Large intestine (tissue), 3 donors: ENCODE measurements around the gene ASS1. TPM values are rescaled to one million over a fixed set of nuclear protein-coding genes. Genes with fewer than 3 reads are reported as not detected.

ENCODE experiments used
- DNase-seq, 2 donors: peaks; one replicate each; pipeline versions ENCODE4 v3.0.0 to v3.0.0-alpha.2; 2013
- H3K27ac ChIP-seq: one replicate; pipeline ENCODE4 v1.5.1; 2013; ENCODE audit warnings: low read length
- H3K27me3 ChIP-seq: 2 replicates; pipeline ENCODE4 v1.6.1; 2013; ENCODE audit warnings: low read length; ENCODE audit not compliant: control insufficient read depth, insufficient read depth
- H3K36me3 ChIP-seq: 2 replicates; pipeline ENCODE4 v1.6.1; 2013; ENCODE audit warnings: low read length; ENCODE audit not compliant: control insufficient read depth, insufficient read depth
- H3K4me1 ChIP-seq: one replicate; pipeline ENCODE4 v1.6.1; 2013; ENCODE audit warnings: low read length; ENCODE audit not compliant: control insufficient read depth, insufficient read depth
- H3K4me3 ChIP-seq: one replicate; pipeline ENCODE4 v1.5.1; 2013; ENCODE audit warnings: low read length
- H3K9me3 ChIP-seq: one replicate; pipeline ENCODE4 v1.6.1; 2013; ENCODE audit warnings: mild to moderate bottlenecking, low read depth, low read length, moderate library complexity; ENCODE audit not compliant: control insufficient read depth
- WGBS: methylation state at CpG from one replicate; pipeline ENCODE4 v1.1.5; 2013; ENCODE audit warnings: low lambda C conversion rate; ENCODE audit not compliant: insufficient coverage; 5-methylcytosine and 5-hydroxymethylcytosine counted together
- polyA plus RNA-seq: library from polyadenylated mRNA; unstranded; fragments of 120-200 nt; gene quantifications from one replicate; pipeline ENCODE4 v1.2.1, GENCODE V29; 2013

ASS1 gene
- polyA plus RNA-seq, 1 donor: 704 TPM

DNA sequence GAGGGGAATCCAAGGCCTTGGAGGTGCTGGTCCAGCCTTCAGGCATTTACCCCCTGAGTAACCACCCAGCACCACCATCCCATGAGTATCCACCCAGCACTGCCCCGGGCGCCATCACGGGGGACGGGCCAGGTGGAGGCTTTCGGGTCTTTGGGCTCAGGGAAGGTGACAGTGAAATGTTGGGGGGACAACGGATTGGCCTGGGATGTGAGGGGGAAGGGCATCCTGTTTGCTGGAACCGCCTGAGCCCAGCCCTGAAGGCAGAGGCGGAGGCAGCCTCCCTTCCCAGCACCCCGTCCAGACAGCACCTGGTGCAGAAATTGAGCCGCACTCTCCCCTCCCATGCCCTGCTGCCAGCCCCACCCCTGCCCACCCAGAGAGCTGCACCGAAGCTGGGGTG, 17.0 kb downstream of the ASS1 start:
- DNase-seq: no peak
- peaks cover 78% of the 10 kb centered on the region for H3K36me3 ChIP-seq
- no peak overlapping the region for H3K4me3 ChIP-seq
- H3K27ac ChIP-seq: no peak overlapping the region
- H3K9me3 ChIP-seq: no peaks in the 10 kb centered on the region
- peaks cover 3% of the 10 kb centered on the region for H3K4me1 ChIP-seq
- no CpG with 5 or more reads among the region's 11 CpGs for WGBS
- H3K27me3 ChIP-seq: no peaks in the 10 kb centered on the region

GRCh38 chr9:130462685-130463540, 18.2 kb downstream of the ASS1 start:
- H3K27me3 ChIP-seq: peaks cover 3% of the 10 kb centered on the region
- WGBS: no CpG with 5 or more reads among the region's 27 CpGs
- no peaks in the 10 kb centered on the region for H3K9me3 ChIP-seq
- H3K27ac ChIP-seq: no peak overlapping the region
- H3K4me1 ChIP-seq: peaks cover 3% of the 10 kb centered on the region
- H3K36me3 ChIP-seq: peaks cover 86% of the 10 kb centered on the region
- no peak overlapping the region for H3K4me3 ChIP-seq
- no peak for DNase-seq

DNA sequence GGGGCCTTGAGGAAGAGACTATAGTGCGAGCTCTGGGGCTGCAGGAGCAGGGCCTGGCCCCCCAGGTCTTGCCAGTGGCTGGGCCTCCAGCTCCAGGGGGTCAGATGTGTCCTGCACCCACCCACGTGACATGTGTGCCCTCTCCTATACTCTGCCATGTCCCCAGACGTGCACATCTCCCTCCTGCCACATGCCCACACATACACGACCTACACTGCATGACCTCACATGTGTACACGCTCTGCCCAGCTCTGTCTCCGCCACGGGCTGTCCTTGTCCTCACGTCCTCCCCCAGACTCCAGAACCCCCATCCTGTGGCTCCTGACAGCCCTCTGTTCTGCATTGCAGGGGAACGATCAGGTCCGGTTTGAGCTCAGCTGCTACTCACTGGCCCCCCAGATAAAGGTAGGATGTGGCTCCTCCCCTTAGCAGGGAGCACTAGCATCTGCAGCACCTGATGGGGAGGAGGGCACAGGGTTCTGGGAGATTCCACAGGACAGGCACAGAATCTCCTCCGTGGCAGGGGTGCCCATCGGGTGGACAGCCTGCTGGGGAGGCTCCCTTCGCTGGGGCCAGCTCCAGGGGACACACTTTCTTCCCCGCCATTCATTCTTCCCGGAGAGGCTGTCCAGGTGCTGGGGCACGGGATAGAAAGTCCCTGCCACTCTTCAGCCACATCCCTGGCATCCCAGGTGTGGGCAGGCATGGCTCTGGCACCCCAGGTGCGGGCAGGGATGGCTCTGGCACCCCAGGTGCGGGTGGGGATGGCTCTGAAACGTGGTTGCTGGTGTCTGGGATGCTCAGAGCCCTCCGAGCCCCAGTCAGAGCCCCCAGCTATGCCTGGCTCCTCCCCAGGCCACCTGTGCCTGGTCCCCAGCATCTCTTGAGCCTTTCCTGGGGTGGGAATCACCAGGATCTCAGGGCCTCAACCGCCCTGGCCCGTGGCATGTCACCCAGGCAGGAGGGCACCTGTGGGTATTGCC, 19.3 kb downstream of the ASS1 start:
- DNase-seq: no peak
- H3K4me1 ChIP-seq: no peaks in the 10 kb centered on the region
- no CpG with 5 or more reads among the region's 22 CpGs for WGBS
- H3K9me3 ChIP-seq: no peaks in the 10 kb centered on the region
- no peak overlapping the region for H3K4me3 ChIP-seq
- no peak overlapping the region for H3K27ac ChIP-seq
- H3K27me3 ChIP-seq: peaks cover 3% of the 10 kb centered on the region
- H3K36me3 ChIP-seq: peaks cover 84% of the 10 kb centered on the region

GRCh38 chr9:130465383-130466096, 20.8 kb downstream of the ASS1 start:
- no peak for DNase-seq
- H3K27me3 ChIP-seq: peaks cover 3% of the 10 kb centered on the region
- H3K4me1 ChIP-seq: no peaks in the 10 kb centered on the region
- H3K9me3 ChIP-seq: no peaks in the 10 kb centered on the region
- H3K4me3 ChIP-seq: no peak overlapping the region
- H3K27ac ChIP-seq: no peak overlapping the region
- WGBS: 100% methylated on average over 2 of the region's 16 CpGs
- peaks cover 85% of the 10 kb centered on the region for H3K36me3 ChIP-seq

- Histone ChIP-seq H3K27ac (no peak overlapping the region), H3K36me3 (peaks cover 91% of the 10 kb centered on the region), H3K4me3 (no peak overlapping the region), H3K27me3 (peaks cover 3% of the 10 kb centered on the region), H3K9me3 (no peaks in the 10 kb centered on the region), H3K4me1 (no peaks in the 10 kb centered on the region)
- WGBS: no CpG with 5 or more reads among the region's 20 CpGs
- DNase-seq: no peak
These were observed 21.9 kb downstream of the ASS1 start for GRCh38 chr9:130466537-130467217.

DNA sequence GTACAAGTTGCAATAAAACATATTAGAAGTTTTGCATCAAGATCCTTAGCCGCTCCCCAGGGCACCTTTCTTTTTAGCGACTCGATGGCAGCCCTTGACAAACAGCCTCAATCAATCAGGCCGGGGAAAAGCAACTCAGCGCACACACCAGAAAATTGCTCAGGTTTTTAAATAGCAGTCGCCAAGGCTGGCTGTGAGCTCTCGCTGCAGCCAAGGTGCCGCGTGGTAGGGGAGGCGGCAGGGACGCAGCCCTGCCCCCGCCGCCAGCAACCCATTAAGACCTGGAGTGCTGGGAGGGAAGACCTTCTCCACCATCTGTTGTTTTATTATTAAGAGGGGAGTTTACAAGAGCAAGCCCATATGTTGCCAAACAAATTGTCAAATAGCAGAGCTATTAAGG, 22.6 kb downstream of the ASS1 start:
- no CpG with 5 or more reads among the region's 13 CpGs for WGBS

GRCh38 chr9:130468566-130468965, 23.8 kb downstream of the ASS1 start:
- H3K36me3 ChIP-seq: peaks cover 90% of the 10 kb centered on the region
- WGBS: no CpG with 5 or more reads among the region's 4 CpGs
- H3K27ac ChIP-seq: no peak overlapping the region
- no peak overlapping the region for H3K4me3 ChIP-seq
- H3K27me3 ChIP-seq: peaks cover 3% of the 10 kb centered on the region
- no peaks in the 10 kb centered on the region for H3K4me1 ChIP-seq
- H3K9me3 ChIP-seq: no peaks in the 10 kb centered on the region
- DNase-seq: no peak

More for the DNA sequence above, 22.6 kb downstream of the ASS1 start:
- H3K36me3 ChIP-seq: peaks cover 90% of the 10 kb centered on the region
- no peak overlapping the region for H3K4me3 ChIP-seq
- no peaks in the 10 kb centered on the region for H3K9me3 ChIP-seq
- peaks cover 3% of the 10 kb centered on the region for H3K27me3 ChIP-seq
- no peak overlapping the region for H3K27ac ChIP-seq
- H3K4me1 ChIP-seq: no peaks in the 10 kb centered on the region
- DNase-seq: no peak

DNA sequence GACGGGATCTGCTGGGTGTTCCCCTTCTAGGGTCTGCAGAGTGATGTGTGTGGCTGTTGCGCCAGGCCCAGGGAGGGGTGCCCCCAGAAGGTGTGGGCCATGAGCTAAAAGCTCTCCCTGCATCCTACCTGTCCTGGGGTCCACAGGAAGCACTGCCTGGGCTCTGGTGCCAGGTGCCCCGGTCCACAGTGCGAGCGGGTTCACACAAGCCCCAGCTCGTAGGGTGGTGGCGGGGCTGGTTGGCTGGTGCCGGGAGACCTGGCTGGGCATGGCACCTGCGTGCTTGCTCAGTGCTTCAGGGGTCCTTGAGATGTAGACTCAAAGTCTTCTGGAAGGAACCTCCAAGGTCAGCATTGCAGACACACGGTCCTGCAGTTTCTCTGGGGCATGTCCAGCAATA, 25.5 kb downstream of the ASS1 start:
- no peak for DNase-seq
- H3K27ac ChIP-seq: no peak overlapping the region
- WGBS: no CpG with 5 or more reads among the region's 10 CpGs
- no peaks in the 10 kb centered on the region for H3K9me3 ChIP-seq
- H3K4me1 ChIP-seq: no peaks in the 10 kb centered on the region
- peaks cover 3% of the 10 kb centered on the region for H3K27me3 ChIP-seq
- H3K4me3 ChIP-seq: no peak overlapping the region
- H3K36me3 ChIP-seq: peaks cover 91% of the 10 kb centered on the region

DNA sequence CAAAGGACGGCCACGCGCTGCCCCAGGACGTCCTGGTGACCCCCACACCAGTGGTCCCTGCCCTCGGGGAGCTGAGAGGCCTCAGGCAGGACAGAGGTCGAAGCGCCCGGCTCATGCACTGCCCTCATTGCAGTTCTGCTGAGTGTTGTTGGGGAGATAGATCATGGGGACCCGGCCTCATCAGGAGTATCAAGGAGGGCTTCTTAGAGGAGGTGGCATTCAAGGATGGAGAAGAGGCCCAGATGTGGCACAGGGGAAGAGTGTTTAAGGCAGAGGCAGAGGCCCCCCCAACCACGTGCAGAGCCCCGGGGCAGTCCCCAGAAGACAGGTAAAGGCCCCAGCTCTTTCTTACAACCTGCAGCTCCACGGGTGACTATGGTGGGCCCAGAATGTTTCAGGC, 26.2 kb downstream of the ASS1 start:
- Histone ChIP-seq H3K4me1 (no peaks in the 10 kb centered on the region), H3K9me3 (no peaks in the 10 kb centered on the region), H3K27me3 (peaks cover 3% of the 10 kb centered on the region), H3K27ac (no peak overlapping the region), H3K36me3 (peaks cover 90% of the 10 kb centered on the region), H3K4me3 (no peak overlapping the region)
- no CpG with 5 or more reads among the region's 12 CpGs for WGBS
- DNase-seq: no peak
